Fibroblast of peridontal ligament (primary cell): Measurements from ENCODE around the gene SLC27A1.
"Not testable (repeated sequence)": the region's sequence is repeated elsewhere in the genome, so short reads cannot be mapped to it uniquely, and the experiment has no call there.

Source experiments
- DNase-seq: peaks from one replicate; pipeline ENCODE4 v3.0.0-alpha.2; 2010; ENCODE audit errors: extremely low read depth

The SLC27A1 gene

DNA sequence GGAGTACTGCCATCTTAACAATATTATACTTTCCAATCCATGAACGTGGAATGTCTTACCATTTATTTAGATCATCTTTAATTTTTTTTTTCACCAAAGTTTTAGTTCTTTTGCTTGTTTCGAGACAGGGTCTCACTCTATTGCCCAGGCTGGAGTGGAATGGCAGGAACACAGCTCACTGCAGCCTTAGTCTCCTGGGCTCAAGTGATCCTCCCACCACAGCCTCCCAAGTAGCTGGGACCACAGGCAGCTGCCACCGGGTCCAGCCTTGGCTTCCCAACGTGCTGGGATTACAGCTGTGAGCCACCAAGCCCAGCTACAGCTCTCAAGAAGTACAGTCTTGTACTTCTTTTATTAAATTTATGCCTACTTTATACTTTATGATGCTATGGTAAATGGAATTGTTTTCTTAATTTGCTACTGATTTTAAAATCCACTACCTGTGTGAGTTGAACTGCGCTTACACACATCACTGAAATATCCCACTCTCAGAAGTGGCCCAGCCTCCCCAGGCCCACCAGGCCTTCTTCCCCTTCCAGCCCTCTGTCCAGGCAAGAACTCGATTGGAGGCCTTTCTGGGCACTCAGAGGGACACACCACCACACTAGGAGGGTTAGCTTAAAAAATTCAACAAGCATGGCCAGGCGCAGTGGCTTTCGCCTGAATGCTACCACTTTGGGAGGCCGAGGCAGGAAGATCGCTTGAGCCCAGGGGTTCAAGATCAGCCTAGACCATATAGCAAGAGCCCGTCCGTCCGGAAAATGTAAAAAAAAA lies 40.1 kb downstream of the SLC27A1 start:
- peak; percentile 36 for DNase-seq

GRCh38 chr19:17511724-17512573 lies 41.6 kb downstream of the SLC27A1 start:
- DNase-seq = peak; percentile 70

DNA sequence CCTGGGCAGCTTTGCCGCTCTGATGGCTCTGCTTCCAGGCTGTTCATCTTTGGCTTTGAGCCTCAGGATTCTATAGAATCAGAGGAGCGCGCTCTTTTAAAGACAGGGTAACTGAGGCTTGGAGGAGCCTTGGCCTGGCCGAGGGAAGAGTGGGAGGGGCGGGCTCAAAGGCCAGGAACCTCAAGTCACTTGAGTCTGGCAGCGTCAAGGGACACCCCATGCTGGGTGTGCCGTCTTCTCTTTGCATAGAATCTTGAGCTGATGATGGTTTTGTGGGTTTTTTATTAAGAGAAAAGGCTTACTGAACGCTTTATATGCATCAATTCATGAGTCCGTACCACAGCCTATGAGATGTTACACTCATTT lies 42.2 kb downstream of the SLC27A1 start:
- no peak for DNase-seq

DNA sequence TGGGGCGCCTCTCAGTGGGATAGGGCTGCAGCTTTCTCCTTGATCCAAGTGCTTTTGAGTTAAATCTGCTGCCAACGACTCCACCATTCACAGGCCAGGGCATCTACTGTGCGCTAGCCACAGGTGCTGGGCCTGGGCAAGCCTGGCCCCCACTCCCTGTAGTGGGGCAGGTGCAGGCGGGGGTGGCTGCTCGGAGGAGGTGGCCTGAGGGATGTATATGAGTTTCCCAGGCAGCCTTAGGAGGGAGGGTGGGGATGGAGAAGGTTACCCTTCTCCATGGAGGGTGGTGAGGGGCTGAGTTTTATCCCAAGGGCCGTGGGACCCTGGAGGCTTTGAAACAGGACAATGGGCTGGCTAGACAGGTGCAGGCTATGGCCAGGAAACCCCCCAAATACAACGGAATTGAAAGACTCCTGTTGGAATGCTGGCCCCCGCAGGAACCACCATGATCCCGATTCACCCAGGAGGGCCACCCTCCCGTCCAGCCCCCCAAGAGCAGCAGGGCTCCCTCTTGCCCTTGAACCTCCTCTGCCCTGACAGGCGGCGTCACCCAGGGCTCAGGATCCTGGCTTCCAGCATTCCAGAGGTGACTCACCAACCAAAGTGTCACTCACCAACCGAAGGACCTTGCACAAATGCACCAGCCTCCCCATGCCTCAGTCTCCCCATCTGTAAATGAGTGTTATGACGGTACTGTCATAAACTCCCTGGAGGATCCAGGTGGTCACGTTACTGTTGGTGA lies 45.3 kb downstream of the SLC27A1 start:
- DNase-seq = no peak

DNA sequence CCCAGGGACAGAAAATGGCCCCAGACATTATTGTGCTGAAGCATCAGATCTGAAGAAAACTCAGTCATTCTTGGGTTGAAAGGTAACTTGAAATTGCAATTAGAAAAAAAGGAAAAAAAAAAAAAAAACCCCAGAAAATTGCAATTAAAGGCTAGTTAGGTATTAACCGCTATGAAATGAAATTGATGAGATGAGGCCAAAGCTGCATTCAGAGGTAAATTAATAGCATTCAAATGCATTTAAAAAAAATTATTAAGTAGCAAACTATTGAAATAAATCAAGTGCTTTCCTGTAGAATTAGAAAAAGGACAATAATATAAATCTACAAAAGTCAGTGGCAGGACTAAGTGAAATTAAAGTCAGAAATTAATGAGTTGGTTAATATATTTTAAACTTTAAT lies 47.6 kb downstream of the SLC27A1 start:
- DNase-seq = peak; percentile 22

GRCh38 chr19:17518654-17519053 lies 48.3 kb downstream of the SLC27A1 start:
- DNase-seq = not testable (repeated sequence)

DNA sequence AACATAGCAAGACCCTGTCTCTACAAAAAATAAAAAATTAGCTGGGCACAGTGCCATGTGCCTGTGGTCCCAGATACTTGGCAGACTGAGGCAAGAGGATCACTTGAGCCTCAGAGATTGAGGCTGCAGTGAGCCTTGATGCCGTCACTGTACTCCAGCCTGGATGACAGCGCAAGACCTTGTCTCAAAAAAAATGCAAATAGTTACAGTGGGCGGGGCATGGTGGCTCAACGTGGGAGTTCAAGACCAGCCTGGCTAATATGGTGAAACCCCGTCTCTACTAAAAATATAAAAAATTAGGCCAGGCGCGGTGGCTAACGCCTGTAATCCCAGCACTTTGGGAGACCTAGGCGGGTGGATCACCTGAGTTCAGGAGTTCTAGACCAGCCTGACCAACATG lies 49.6 kb downstream of the SLC27A1 start:
- no peak for DNase-seq

- DNase-seq = no peak
Observed at GRCh38 chr19:17520865-17521264, 50.5 kb downstream of the SLC27A1 start.

GRCh38 chr19:17522988-17523872 lies 52.9 kb downstream of the SLC27A1 start:
- no peak for DNase-seq

DNA sequence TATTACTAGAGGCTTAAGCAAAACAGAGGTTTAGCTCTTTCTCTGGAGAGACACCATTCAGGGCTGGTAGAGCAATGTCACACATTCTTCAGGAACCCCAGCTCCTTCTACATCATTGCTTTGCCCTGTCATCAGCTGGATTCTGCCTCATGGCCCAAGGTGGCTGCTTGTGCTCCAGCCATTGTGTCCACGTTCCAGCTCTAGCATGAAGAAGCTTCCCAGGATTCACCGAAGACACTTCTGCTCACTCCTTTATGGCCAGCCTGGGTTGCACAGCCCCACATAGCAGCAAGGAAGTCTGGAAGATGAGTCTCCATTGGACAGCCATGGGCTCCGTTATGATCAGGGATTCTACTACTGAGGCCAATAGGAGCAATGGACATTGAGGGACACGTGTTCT lies 54.3 kb downstream of the SLC27A1 start:
- DNase-seq = no peak

DNA sequence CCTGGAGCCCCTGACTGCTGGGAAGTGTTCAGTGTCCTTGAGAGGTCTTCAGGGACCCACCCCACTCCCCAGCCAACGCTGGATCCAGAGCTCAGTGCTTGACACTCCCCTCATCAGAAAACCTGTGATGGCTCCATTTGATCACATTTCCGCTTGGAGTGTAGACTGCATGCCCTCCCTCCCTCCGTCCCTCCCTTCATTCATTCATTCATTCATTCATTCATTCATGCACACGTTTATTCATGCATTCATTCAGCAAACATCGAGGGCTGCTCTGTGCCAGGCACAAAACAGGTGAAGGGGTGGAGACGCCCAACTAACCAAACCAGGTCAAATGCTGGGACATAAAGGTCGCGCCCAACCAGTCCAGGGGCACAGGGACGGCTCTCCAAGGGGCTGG lies 54.8 kb downstream of the SLC27A1 start:
- no peak for DNase-seq

DNA sequence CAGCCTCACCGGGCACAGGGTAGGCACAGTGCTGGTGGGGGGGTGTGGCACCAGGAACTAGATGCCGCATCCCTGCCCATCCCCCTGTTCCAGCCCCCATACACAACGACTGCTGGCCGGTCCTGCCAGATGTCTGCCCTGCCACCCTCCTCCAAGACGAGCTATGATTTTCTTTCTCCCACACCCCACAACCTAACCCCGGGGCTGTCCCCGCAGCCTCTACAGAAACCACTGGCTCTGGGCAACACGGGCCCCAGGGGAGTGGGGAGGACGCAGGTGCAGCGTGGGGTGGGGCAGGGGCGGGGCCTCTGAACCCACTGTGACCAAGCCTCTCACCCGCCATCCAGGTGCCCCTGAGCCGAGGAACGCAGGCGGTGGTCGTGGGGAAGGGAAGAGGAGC lies 56.6 kb downstream of the SLC27A1 start:
- no peak for DNase-seq

- DNase-seq = no peak
Observed at GRCh38 chr19:17527326-17527725, 57.0 kb downstream of the SLC27A1 start.

GRCh38 chr19:17528610-17529009 lies 58.3 kb downstream of the SLC27A1 start:
- no peak for DNase-seq

DNA sequence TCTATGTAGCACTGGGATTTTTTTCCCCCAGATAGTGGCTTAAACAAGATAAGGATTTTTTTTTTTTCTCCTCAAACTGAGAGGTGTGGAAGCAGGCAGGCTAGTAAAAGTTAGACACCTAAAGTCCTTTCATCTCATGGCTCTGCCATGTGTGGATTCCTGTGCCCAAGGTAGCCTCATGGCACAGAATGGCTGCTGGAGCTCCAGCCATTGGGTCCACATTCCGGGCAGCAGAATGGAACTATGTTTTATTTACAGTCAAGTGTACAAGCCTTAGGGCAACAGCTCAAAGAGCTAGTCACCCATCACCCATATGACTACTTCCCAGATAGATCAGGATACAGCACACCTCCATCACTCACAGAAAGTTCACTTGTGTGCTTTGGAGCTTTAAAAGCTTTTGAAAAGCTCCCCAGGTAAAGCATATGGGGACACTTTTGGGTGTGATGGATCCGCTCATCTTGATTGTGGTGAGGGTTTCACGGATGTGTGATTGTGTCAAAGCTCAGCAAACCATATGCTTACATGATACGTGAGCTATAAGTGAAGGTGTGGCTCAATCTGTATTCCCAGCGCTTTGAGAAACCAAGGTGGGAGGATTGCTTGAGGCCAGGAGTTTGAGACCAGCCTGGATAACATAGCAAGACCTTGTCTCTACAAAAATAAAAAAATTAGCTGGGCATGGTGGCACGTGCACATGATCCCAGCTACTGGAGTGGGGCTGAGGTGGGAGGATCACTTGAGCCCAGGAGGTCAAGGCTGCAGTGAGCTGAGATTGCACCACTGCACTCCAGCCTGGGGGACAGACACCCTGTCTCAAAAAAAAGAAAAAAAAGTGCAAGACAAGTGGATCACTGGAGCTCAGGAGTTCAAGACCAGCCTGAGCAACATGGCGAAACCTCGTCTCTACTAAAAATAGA lies 59.2 kb downstream of the SLC27A1 start:
- no peak for DNase-seq

- DNase-seq = no peak
Observed at GRCh38 chr19:17530586-17530985, 60.3 kb downstream of the SLC27A1 start.

- DNase-seq = no peak
Observed at GRCh38 chr19:17532116-17532515, 61.8 kb downstream of the SLC27A1 start.

- DNase-seq = no peak
Observed at GRCh38 chr19:17532557-17532956, 62.2 kb downstream of the SLC27A1 start.

- DNase-seq = no peak
Observed at GRCh38 chr19:17534767-17535166, 64.4 kb downstream of the SLC27A1 start.

- no peak for DNase-seq
Observed at GRCh38 chr19:17536955-17537354, 66.6 kb downstream of the SLC27A1 start.
